A673 (cell line): ENCODE measurements around the gene ADGRG3. TPM values are rescaled to one million over a fixed set of nuclear protein-coding genes. Genes with fewer than 3 reads are reported as not detected.

Source experiments
- BruUV-seq: library from RNA; stranded (reverse); fragments of 400-500 nt; replicated peaks from 2 replicates; lab custom pipeline; 2021; lab: Mats Ljungman, UMichigan
- CTCF ChIA-PET: fragments of 300-600 bp; sonication (Branson Sonifier 250); formaldehyde crosslinking; loops from one replicate; lab custom pipeline; 2022; ENCODE audit warnings: antibody characterized with exemption; lab: Charles Lee
- POLR2A ChIA-PET: fragments of 300-600 bp; sonication (Branson Sonifier 250); formaldehyde crosslinking; loops from one replicate; lab custom pipeline; 2022; ENCODE audit warnings: antibody characterized with exemption; ENCODE audit not compliant: low non-redundant PET; lab: Charles Lee
- DNase-seq: peaks from one replicate; pipeline ENCODE4 v3.0.0-alpha.2; 2015; ENCODE audit warnings: low spot score
- H3K27ac ChIP-seq: fragments of 200-600 bp; sonication (generic); 2 replicates; pipeline ENCODE4 v1.5.1; 2016; ENCODE audit warnings: mixed run types, low read depth, mild to moderate bottlenecking, mixed read lengths, antibody characterized with exemption, low read length; ENCODE audit not compliant: poor library complexity, severe bottlenecking
- H3K27me3 ChIP-seq: fragments of 200-600 bp; sonication (generic); replicated peaks from 2 replicates; pipeline ENCODE4 v1.6.1; 2017; ENCODE audit warnings: mixed run types, low read depth, mild to moderate bottlenecking, mixed read lengths, antibody characterized with exemption, low read length; ENCODE audit not compliant: insufficient read depth, poor library complexity
- H3K36me3 ChIP-seq: fragments of 200-600 bp; sonication (generic); 2 replicates; pipeline ENCODE4 v1.6.1; 2016; ENCODE audit warnings: mixed run types, mild to moderate bottlenecking, mixed read lengths, antibody characterized with exemption, low read length; ENCODE audit not compliant: insufficient read depth, poor library complexity, severe bottlenecking
- H3K4me1 ChIP-seq: fragments of 200-600 bp; sonication (generic); 2 replicates; pipeline ENCODE4 v1.6.1; 2017; ENCODE audit warnings: mixed run types, mild to moderate bottlenecking, mixed read lengths, antibody characterized with exemption, low read length; ENCODE audit not compliant: insufficient read depth, poor library complexity, severe bottlenecking
- H3K4me3 ChIP-seq: fragments of 200-600 bp; sonication (generic); 2 replicates; pipeline ENCODE4 v1.5.1; 2016; ENCODE audit warnings: low read depth, mixed run types, mild to moderate bottlenecking, mixed read lengths, low read length; ENCODE audit not compliant: poor library complexity, severe bottlenecking
- H3K9me3 ChIP-seq: fragments of 200-600 bp; sonication (generic); 2 replicates; pipeline ENCODE4 v1.6.1; 2016; ENCODE audit warnings: mixed run types, low read depth, mild to moderate bottlenecking, mixed read lengths, antibody characterized with exemption, low read length; ENCODE audit not compliant: poor library complexity, severe bottlenecking
- EZH2 ChIP-seq: fragments of 200-600 bp; sonication (generic); IDR thresholded peaks from 2 replicates; pipeline ENCODE4 v1.6.1; 2017; ENCODE audit warnings: borderline replicate concordance, low read depth, mild to moderate bottlenecking, mixed read lengths, antibody characterized with exemption, low read length; ENCODE audit not compliant: poor library complexity, severe bottlenecking
- intact Hi-C: fragments of 100-400 bp; cut with micrococcal nuclease; formaldehyde crosslinking; loops from one replicate; pipeline ENCODE4 v1.10.0; 2022; ENCODE audit not compliant: unreplicated experiment
- total RNA-seq: library from RNA; stranded (reverse); gene quantifications from 2 replicates; pipeline ENCODE4 v1.2.3, GENCODE V29; 2021
- TF ChIP-seq, protein P1 (sequence below): fragments of 300-800, 200-600 bp; sonication (generic); conservative IDR thresholded peaks from 2 replicates; pipeline ENCODE4 v1.5.1; 2017; ENCODE audit warnings: low read depth, mild to moderate bottlenecking, antibody characterized with exemption, low read length, moderate library complexity, mixed read lengths

Gene ADGRG3
- total RNA-seq, 1 experiment from 2014 or later = not detected

DNA sequence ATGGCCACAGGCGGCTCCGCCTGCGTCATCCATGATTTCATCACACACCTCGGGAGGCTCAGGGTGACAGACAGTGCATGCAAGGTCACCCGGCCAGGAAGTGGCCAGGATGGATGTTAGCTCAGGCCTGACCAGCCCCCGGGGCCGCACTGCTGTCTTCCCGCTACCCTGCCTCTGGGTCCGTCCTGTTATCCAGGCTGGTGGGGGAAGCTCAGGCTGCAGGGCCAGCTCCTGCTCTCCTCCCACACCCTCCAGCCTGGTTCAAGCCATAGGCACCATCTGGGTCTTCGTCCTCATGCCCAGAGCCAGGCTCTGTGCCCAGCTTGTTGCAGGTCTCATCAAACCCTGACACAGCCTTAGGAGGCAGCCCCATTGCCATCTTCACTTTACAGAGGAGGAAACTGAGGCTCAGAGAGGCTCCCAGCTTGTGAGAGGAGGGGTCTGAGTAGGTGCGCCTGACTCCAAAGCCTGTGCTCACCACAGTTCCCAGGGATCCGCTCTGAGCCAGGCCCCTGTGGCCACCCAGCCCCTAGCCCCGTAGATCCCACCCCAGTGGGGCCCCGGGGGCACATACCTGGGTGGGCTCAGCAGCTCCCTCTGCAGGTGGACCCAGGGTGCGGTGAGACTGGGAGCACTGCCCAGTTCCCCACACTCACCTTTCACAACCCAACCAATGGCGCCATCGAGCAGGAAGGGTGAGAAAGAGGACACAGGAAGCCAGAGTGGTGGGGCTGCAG, 412 bp upstream of the ADGRG3 start:
- POLR2A ChIA-PET = no interaction called here
- Histone ChIP-seq H3K27me3 (no peaks in the 10 kb centered on the region), H3K36me3 (no peaks in the 10 kb centered on the region), H3K9me3 (no peaks in the 10 kb centered on the region), H3K4me3 (no peak overlapping the region), H3K4me1 (no peaks in the 10 kb centered on the region), H3K27ac (no peak overlapping the region)
- CTCF ChIA-PET = interaction anchor here (0.6 kb wide), 1 partner anchor 24 kb away, joined by 3 read pairs; no protein-coding TSS in a partner anchor
- no peak for DNase-seq
- intact Hi-C loops = no loop called here
- TF ChIP-seq, protein P1, sequence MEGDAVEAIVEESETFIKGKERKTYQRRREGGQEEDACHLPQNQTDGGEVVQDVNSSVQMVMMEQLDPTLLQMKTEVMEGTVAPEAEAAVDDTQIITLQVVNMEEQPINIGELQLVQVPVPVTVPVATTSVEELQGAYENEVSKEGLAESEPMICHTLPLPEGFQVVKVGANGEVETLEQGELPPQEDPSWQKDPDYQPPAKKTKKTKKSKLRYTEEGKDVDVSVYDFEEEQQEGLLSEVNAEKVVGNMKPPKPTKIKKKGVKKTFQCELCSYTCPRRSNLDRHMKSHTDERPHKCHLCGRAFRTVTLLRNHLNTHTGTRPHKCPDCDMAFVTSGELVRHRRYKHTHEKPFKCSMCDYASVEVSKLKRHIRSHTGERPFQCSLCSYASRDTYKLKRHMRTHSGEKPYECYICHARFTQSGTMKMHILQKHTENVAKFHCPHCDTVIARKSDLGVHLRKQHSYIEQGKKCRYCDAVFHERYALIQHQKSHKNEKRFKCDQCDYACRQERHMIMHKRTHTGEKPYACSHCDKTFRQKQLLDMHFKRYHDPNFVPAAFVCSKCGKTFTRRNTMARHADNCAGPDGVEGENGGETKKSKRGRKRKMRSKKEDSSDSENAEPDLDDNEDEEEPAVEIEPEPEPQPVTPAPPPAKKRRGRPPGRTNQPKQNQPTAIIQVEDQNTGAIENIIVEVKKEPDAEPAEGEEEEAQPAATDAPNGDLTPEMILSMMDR = peak; percentile 49
- TF ChIP-seq EZH2 = no peak
- BruUV-seq = no TSS peak

DNA sequence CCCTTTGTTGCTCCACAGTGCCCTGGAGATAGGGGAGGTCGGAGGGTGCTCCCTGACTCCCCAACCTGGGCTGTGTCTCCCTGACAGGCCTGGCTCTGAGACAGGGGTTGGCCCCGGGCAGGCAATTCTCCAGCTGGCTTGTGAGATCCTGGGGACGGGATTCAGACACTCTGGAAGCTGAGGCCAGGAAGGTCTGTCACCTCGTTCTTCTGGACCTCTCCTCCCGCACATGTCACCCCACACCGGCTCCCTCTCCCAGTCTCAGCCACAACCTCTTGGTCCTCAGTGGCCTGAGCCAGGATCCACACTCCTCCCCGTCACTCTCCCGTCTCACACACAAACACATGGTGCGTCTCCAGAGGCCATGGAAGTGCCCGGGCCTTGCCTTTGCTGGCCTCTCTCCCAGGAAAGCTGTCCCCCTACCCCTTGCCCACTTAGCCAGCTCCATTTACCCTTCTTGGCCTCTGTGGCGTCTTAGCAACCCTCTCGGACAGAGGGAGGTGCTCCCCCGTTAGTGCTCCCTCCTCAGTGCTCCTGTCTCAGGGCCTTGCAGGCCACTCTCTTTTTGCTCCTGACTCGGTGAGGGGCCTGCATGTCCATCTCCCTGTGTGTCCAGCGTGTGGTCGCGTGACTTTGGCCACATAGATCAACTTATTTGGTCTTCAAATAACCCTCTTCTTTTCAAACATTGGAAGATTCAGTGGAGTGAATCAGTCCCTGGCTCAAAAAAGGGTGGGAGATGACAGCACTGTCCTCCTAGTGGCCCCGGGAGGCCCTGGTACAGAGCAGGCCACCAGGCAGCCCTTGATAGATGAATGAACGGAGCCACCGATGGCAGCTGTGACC, 747 bp downstream of the ADGRG3 start:
- DNase-seq = no peak
- intact Hi-C loops = no loop called here
- Histone ChIP-seq H3K27me3 (no peaks in the 10 kb centered on the region), H3K9me3 (no peaks in the 10 kb centered on the region), H3K27ac (no peak overlapping the region), H3K4me3 (no peak overlapping the region), H3K4me1 (no peaks in the 10 kb centered on the region), H3K36me3 (no peaks in the 10 kb centered on the region)
- ChIA-PET CTCF (no interaction called here), POLR2A (no interaction called here)
- no peak for TF ChIP-seq EZH2
- TF ChIP-seq, protein P1 = no peak
- BruUV-seq = no TSS peak

DNA sequence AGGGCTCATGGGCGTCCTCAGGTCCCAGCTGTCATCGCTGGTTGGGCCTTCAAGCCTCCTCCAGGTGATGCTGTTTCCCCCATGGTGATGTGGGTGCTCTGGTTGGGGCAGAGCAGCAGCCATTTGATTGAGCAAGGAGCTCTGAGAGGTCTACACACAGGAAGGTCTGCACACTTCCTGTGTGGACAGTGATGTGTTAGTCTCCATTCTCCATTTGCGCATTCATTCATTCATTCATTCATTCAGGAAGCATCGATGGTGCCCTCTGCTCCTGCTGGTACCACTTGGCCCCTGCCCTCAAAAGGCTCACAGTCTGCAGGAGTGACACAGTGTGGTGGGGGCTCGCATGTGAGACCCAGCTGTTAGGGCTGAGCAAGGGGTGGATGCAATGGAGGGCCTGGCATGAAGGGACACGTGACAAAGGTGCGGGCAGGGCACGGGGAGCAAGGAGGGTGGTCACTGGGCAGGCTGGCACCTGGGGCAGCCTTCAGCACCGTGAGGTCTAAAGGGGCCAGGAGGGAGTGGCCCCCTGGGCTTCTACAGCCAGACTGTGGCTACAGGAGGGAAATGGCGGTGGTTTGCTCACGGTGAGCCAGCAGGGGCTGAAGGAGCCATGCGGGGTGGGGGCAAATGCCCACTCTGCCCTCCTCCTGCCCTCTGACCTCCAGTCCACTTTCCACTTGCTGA, 1.5 kb downstream of the ADGRG3 start:
- no peak for DNase-seq
- H3K27ac ChIP-seq = no peak overlapping the region
- POLR2A ChIA-PET = no interaction called here
- H3K27me3 ChIP-seq = no peaks in the 10 kb centered on the region
- H3K9me3 ChIP-seq = no peaks in the 10 kb centered on the region
- H3K36me3 ChIP-seq = no peaks in the 10 kb centered on the region
- intact Hi-C loops = no loop called here
- CTCF ChIA-PET = no interaction called here
- BruUV-seq = no TSS peak
- no peaks in the 10 kb centered on the region for H3K4me1 ChIP-seq
- H3K4me3 ChIP-seq = no peak overlapping the region
- TF ChIP-seq, protein P1 = no peak
- TF ChIP-seq EZH2 = no peak
